IMR-90 (cell line): ENCODE measurements around the gene SS18L1. TPM values are rescaled to one million over a fixed set of nuclear protein-coding genes. Genes with fewer than 3 reads are reported as not detected.

Experiments used
- ATAC-seq: fragments of 200-7000 bp; cut with Tn5 transposase; 2 replicates; pipeline ENCODE4 v1.9.1; 2020; ENCODE audit warnings: low read depth, mild to moderate bottlenecking, moderate library complexity
- BruUV-seq: library from RNA; stranded (reverse); fragments of 400-500 nt; replicated peaks from 2 replicates; lab custom pipeline; 2021; lab: Mats Ljungman, UMichigan
- CTCF ChIA-PET: fragments of 300-600 bp; formaldehyde crosslinking; extraction: SDS; loops from one replicate; lab custom pipeline; 2021; ENCODE audit warnings: antibody characterized with exemption; lab: Yijun Ruan, JAX
- POLR2A ChIA-PET: fragments of 300-600 bp; sonication (Branson Sonifier 250); formaldehyde crosslinking; loops from one replicate; lab custom pipeline; 2022; ENCODE audit warnings: antibody characterized with exemption; ENCODE audit not compliant: unreplicated experiment; lab: Charles Lee
- DNase-seq: peaks from one replicate; pipeline ENCODE4 v3.0.0; 2013
- H2AFZ ChIP-seq: replicated peaks from 2 replicates; pipeline ENCODE3; 2013; ENCODE audit warnings: low read length, mild to moderate bottlenecking; ENCODE audit not compliant: poor library complexity
- H2AK5ac ChIP-seq: 2 replicates; pipeline ENCODE4 v1.6.1; 2013; ENCODE audit warnings: low read depth, low read length, inconsistent platforms
- H2AK9ac ChIP-seq: replicated peaks from 2 replicates; pipeline ENCODE3; 2013; ENCODE audit warnings: mild to moderate bottlenecking, low read depth, low read length, moderate library complexity; ENCODE audit not compliant: poor library complexity
- H2BK120ac ChIP-seq: 2 replicates; pipeline ENCODE4 v1.6.1; 2013; ENCODE audit warnings: low read depth, low read length, inconsistent platforms
- H2BK15ac ChIP-seq: 3 replicates; pipeline ENCODE4 v1.6.1; 2013; ENCODE audit warnings: low read depth, low read length, inconsistent platforms
- H2BK20ac ChIP-seq: 2 replicates; pipeline ENCODE4 v1.6.1; 2013; ENCODE audit warnings: low read depth, mild to moderate bottlenecking, inconsistent platforms, low read length, moderate library complexity
- H2BK5ac ChIP-seq: 2 replicates; pipeline ENCODE4 v1.6.1; 2013; ENCODE audit warnings: mild to moderate bottlenecking, low read depth, low read length, inconsistent platforms; ENCODE audit not compliant: poor library complexity, severe bottlenecking
- H3K14ac ChIP-seq: replicated peaks from 2 replicates; pipeline ENCODE4 v1.6.1; 2013; ENCODE audit warnings: low read depth, low read length, inconsistent platforms
- H3K18ac ChIP-seq: 2 replicates; pipeline ENCODE4 v1.6.1; 2013; ENCODE audit warnings: low read depth, low read length, control low read depth
- H3K23ac ChIP-seq: 2 replicates; pipeline ENCODE4 v1.6.1; 2013; ENCODE audit warnings: low read depth, low read length, inconsistent platforms
- H3K27ac ChIP-seq: 2 replicates; pipeline ENCODE4 v1.5.1; 2013; ENCODE audit warnings: mild to moderate bottlenecking, control low read depth, low read length; ENCODE audit not compliant: insufficient read depth
- H3K27me3 ChIP-seq: 2 replicates; pipeline ENCODE4 v1.6.1; 2013; ENCODE audit warnings: low read length; ENCODE audit not compliant: control insufficient read depth, insufficient read depth
- H3K36me3 ChIP-seq: 2 replicates; pipeline ENCODE4 v1.6.1; 2013; ENCODE audit warnings: low read length, mixed read lengths; ENCODE audit not compliant: control insufficient read depth, insufficient read depth
- H3K4ac ChIP-seq: 2 replicates; pipeline ENCODE4 v1.6.1; 2013; ENCODE audit warnings: low read depth, low read length, inconsistent platforms
- H3K4me1 ChIP-seq: 2 replicates; pipeline ENCODE4 v1.6.1; 2013; ENCODE audit warnings: low read length, mixed read lengths; ENCODE audit not compliant: control insufficient read depth, insufficient read depth
- H3K4me2 ChIP-seq: 2 replicates; pipeline ENCODE4 v1.6.1; 2013; ENCODE audit warnings: low read depth, mild to moderate bottlenecking, control low read depth, low read length, moderate library complexity
- H3K4me3 ChIP-seq: 2 replicates; pipeline ENCODE4 v1.5.1; 2013; ENCODE audit warnings: low read depth, mild to moderate bottlenecking, control low read depth, low read length, moderate library complexity; ENCODE audit not compliant: insufficient read depth
- H3K56ac ChIP-seq: 2 replicates; pipeline ENCODE4 v1.6.1; 2013; ENCODE audit warnings: low read length, inconsistent platforms; ENCODE audit not compliant: insufficient read depth; ENCODE audit errors: extremely low read depth
- H3K79me1 ChIP-seq, 2 experiments: 2 replicates each; pipeline ENCODE4 v1.6.1; 2013; ENCODE audit warnings: low read length in 2 of 2, inconsistent platforms in 1 of 2, low read depth in 1 of 2
- H3K9ac ChIP-seq: 2 replicates; pipeline ENCODE4 v1.6.1; 2013; ENCODE audit warnings: low read depth, low read length, control low read depth
- H3K9me1 ChIP-seq: 2 replicates; pipeline ENCODE4 v1.6.1; 2013; ENCODE audit warnings: low read length, inconsistent platforms; ENCODE audit not compliant: insufficient read depth
- H3K9me3 ChIP-seq: 2 replicates; pipeline ENCODE4 v1.6.1; 2013; ENCODE audit warnings: low read length; ENCODE audit not compliant: control insufficient read depth, insufficient read depth
- H4K20me1 ChIP-seq: 2 replicates; pipeline ENCODE4 v1.6.1; 2013; ENCODE audit warnings: low read length, inconsistent platforms; ENCODE audit not compliant: insufficient read depth
- H4K5ac ChIP-seq: 2 replicates; pipeline ENCODE4 v1.6.1; 2013; ENCODE audit warnings: mild to moderate bottlenecking, low read depth, low read length, control low read depth
- H4K8ac ChIP-seq, 2 experiments: 2 replicates each; pipeline ENCODE4 v1.6.1; 2013; ENCODE audit warnings: low read depth in 2 of 2, low read length in 2 of 2, control low read depth in 1 of 2, inconsistent platforms in 1 of 2
- H4K91ac ChIP-seq: 2 replicates; pipeline ENCODE4 v1.6.1; 2013; ENCODE audit warnings: low read depth, low read length, inconsistent platforms; ENCODE audit not compliant: insufficient read depth
- BHLHE40 ChIP-seq: fragments of 150-350 bp; IDR thresholded peaks from 2 replicates; pipeline ENCODE4 v1.6.1; 2016; ENCODE audit warnings: mild to moderate bottlenecking, low read depth, low read length
- MXI1 ChIP-seq: IDR thresholded peaks from 2 replicates; pipeline ENCODE4 v1.6.1; 2012; ENCODE audit warnings: low read depth, mild to moderate bottlenecking, low read length, moderate library complexity, borderline replicate concordance
- RCOR1 ChIP-seq: IDR thresholded peaks from 2 replicates; pipeline ENCODE4 v1.6.1; 2012; ENCODE audit warnings: mild to moderate bottlenecking, low read length, improper control_type of control experiment; ENCODE audit not compliant: insufficient replicate concordance
- RFX5 ChIP-seq: IDR thresholded peaks from 2 replicates; pipeline ENCODE4 v1.8.0; 2012; ENCODE audit warnings: low read depth, mild to moderate bottlenecking, low read length, moderate library complexity
- WGBS, 2 experiments: methylation state at CpG; one replicate each; pipeline versions ENCODE4 v1.1.5 to v1.1.7; 2013; ENCODE audit warnings: missing lambda C conversion rate in 2 of 2; ENCODE audit not compliant: insufficient read length in 1 of 2; ENCODE audit errors: extremely low coverage in 2 of 2; 5-methylcytosine and 5-hydroxymethylcytosine counted together
- dilution Hi-C: fragments of 300-500 bp; cut with HindIII; formaldehyde crosslinking; loops from one replicate; pipeline ENCODE4 v1.14.3; 2018; ENCODE audit warnings: low sequenced_read_pairs; ENCODE audit not compliant: unreplicated experiment
- in situ Hi-C: fragments of 300-500 bp; cut with MboI; formaldehyde crosslinking; loops from 3 replicates; pipeline ENCODE4 v1.14.3; 2019; ENCODE audit warnings: low sequenced_read_pairs, inconsistent platforms, mixed read lengths
- intact Hi-C: fragments of 100-400 bp; cut with micrococcal nuclease; formaldehyde crosslinking; loops from 2 replicates; pipeline ENCODE4 v1.10.0; 2022
- polyA plus RNA-seq, 3 experiments: library from polyadenylated mRNA; depleted of rRNA; stranded (reverse); fragments of >200 nt; gene quantifications; 2 replicates each; pipeline ENCODE4 v1.2.3, GENCODE V29; 2012; ENCODE audit warnings: low replicate concordance in 1 of 3
- total RNA-seq: library from RNA; depleted of rRNA; stranded (reverse); fragments of >200 nt; gene quantifications from 2 replicates; pipeline ENCODE4 v1.2.3, GENCODE V29; 2012

SS18L1 gene
- total and polyA plus RNA-seq, 2 of the 4 experiments (the other 2 are of a cell fraction): 8.1 to 12.2 TPM

DNA sequence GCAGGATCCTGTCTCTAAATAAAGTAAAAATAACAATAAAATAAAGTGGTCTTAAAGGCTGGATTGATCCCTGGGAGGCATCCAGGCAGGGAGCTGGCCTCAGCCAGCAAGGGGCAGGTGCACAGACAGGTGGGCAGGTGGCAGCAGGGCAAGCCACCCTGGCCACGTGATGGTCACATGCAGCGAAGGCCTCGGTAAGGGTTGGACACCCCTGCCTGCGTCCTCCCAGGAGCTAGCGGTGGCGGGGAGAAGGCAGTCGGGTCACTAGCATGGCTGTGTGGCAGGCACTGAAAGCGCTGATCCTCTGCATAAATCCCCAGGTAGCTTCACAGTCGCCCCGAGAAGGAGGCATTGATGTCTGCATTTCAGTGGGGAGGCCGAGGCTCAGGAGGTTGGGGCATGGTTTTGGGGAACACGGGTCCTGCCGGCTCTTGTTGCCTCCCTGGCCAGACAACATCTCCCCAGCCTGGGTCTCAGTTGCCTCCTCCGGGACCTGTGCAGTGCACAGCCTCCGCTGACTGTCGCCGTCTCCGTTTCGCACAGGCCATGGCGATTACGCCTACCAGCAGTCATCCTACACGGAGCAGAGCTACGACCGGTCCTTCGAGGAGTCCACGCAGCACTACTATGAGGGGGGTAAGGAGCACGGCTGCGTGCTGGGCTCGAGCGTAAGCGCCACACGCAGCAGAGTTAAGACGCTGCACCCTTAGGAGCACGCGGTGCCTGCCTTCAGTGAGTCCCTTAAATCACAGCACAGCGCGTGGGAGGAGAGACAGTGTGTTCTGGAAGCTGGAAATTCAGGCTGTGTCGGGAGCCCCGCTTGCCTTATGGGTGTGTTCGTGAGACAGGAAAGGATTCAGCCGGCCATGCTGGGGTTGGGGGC is 21.6 kb downstream of the SS18L1 start:
- Histone ChIP-seq H3K18ac (no peak overlapping the region), H3K79me1 (peaks cover 8 to 24% of the 10 kb centered on the region in 2 experiments; a peak in 3 of 4 replicates), H3K4ac (no peak overlapping the region), H4K20me1 (peaks cover 4% of the 10 kb centered on the region), H3K4me3 (no peak overlapping the region), H3K4me2 (no peak overlapping the region), H3K27ac (no peak overlapping the region), H4K8ac (no peak overlapping the region), H4K91ac (no peak overlapping the region), H3K23ac (no peak overlapping the region), H2AK5ac (no peak overlapping the region), H3K9ac (no peak overlapping the region), H3K56ac (no peak overlapping the region), H2AFZ (no peak overlapping the region), H2BK120ac (no peak overlapping the region), H2BK15ac (no peak overlapping the region), H3K9me1 (peaks cover 10% of the 10 kb centered on the region; the same call in 1 of the 2 replicates), H3K14ac (no peak overlapping the region), H4K5ac (no peak overlapping the region), H3K9me3 (no peaks in the 10 kb centered on the region), H3K27me3 (no peaks in the 10 kb centered on the region), H3K36me3 (peaks cover 60% of the 10 kb centered on the region), H3K4me1 (peaks cover 3% of the 10 kb centered on the region), H2BK20ac (no peak overlapping the region), H2AK9ac (no peak overlapping the region), H2BK5ac (no peak overlapping the region)
- in situ Hi-C loops: no loop called here
- ATAC-seq (no peak), DNase-seq (no peak)
- CTCF ChIA-PET: no interaction called here
- POLR2A ChIA-PET: no interaction called here
- TF ChIP-seq BHLHE40 (no peak), RCOR1 (no peak), MXI1 (no peak), RFX5 (no peak)
- intact Hi-C loops: no loop called here
- no TSS peak for BruUV-seq
- dilution Hi-C loops: no loop called here
- 97% methylated on average over 28 of the region's 41 CpGs; no CpG with 5 or more reads in 1 of the 2 experiments for WGBS, 2 experiments
